ENCODE results near the gene CBLN2. TPM values are rescaled to one million over a fixed set of nuclear protein-coding genes. Genes with fewer than 3 reads are reported as not detected.
A peak's percentile ranks its signal among the peaks of the same experiment; 100 is the strongest.

CBLN2 gene
- total RNA-seq: 1.7 and 30.9 TPM in 2 replicates

DNA sequence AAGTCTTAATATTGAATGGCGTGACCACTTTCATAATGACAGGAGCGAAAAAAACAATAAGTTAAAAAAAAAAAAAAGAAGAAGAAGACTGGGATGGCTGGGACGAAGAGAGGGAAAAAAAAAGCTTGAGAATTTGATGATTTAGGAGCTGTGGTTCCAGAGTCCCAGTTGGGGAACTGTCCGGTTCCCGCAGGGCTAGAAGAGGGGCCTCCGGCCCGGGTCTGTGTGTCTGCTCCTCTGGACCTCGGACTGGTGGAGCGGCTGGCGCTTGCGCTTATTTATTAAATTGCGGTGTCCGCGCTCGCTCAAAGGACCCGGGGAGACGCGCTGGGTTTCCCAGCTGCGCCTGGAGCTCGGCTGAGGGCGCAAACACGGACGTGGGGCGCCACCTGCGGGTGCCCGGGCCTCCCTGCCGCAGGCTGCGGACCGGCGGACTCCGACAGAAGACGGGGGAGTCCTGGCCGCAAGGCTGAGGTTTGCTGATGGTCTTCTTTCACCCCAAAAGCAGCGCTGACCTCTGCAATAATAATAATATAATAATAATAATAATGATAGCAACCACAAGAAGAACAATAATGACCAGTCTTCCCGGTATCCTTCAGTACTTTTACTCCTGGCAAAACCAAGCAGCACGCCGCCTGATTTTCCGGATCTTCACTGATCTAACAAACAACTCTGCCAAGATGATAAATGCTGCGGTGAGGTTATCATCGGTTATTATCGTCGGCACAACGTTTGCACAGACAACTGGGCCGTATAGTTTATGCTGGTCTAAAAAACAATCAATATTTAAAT is at the start of gene CBLN2:
Gene CBLN2 (minus strand): TSS at position 251 of the 795 bp plus-strand sequence. CDS start 2,182 bp downstream, outside the sequence.
- H3K4me3 ChIP-seq (ENCODE audit: low read depth, low read length): no peak within 1 kb of the TSS
- DNase-seq (ENCODE audit: low read depth): peak; percentile 41
- TF ChIP-seq CTCF (IDR thresholded peaks at IDR 0.05; ENCODE audit: insufficient read depth, low read depth, low read length): peak; percentile 53

- TF ChIP-seq CTCF (IDR thresholded peaks at IDR 0.05; ENCODE audit: insufficient read depth, low read depth, low read length): no peak
- H3K4me3 ChIP-seq (ENCODE audit: low read depth, low read length): no peak overlapping the region
- DNase-seq (ENCODE audit: low read depth): no peak
These were observed 44.2 kb upstream of the CBLN2 start for GRCh38 chr18:72588360-72588759.

DNA sequence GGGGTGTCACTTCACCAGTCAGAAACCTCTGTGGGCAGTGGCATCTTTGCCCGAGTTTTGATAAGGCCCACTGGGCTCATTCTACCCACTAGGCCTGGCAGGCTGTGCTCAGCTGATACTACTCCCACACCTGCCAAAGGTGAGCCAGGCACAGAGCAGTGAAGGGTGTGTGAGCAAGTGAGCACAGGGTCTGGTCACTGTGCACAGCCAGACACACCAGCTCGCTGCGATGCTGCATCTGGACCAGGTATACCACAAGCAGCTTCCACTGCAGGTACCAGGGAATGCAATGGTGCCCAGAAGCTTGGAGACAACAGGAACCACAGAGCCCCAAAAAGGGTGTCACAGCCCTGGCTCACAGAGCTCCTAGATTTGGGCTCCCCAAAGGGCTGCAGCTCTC is 40.6 kb upstream of the CBLN2 start:
- no peak overlapping the region for H3K4me3 ChIP-seq (ENCODE audit: low read depth, low read length)
- TF ChIP-seq CTCF (IDR thresholded peaks at IDR 0.05; ENCODE audit: insufficient read depth, low read depth, low read length): no peak
- no peak for DNase-seq (ENCODE audit: low read depth)

- no peak overlapping the region for H3K4me3 ChIP-seq (ENCODE audit: low read depth, low read length)
- TF ChIP-seq CTCF (IDR thresholded peaks at IDR 0.05; ENCODE audit: insufficient read depth, low read depth, low read length): no peak
- no peak for DNase-seq (ENCODE audit: low read depth)
These were observed 37.8 kb upstream of the CBLN2 start for GRCh38 chr18:72581976-72582375.

- DNase-seq (ENCODE audit: low read depth): no peak
- TF ChIP-seq CTCF (IDR thresholded peaks at IDR 0.05; ENCODE audit: insufficient read depth, low read depth, low read length): no peak
These were observed 28.8 kb upstream of the CBLN2 start for GRCh38 chr18:72572896-72573295.

GRCh38 chr18:72566290-72566689 is 22.1 kb upstream of the CBLN2 start:
- no peak overlapping the region for H3K4me3 ChIP-seq (ENCODE audit: low read depth, low read length)
- no peak for DNase-seq (ENCODE audit: low read depth)
- TF ChIP-seq CTCF (IDR thresholded peaks at IDR 0.05; ENCODE audit: insufficient read depth, low read depth, low read length): no peak

More at GRCh38 chr18:72572896-72573295, 28.8 kb upstream of the CBLN2 start:
- no peak overlapping the region for H3K4me3 ChIP-seq (ENCODE audit: low read depth, low read length)
